Breast epithelium (tissue), 4 donors: ENCODE results near the gene CDH13. TPM values are rescaled to one million over a fixed set of nuclear protein-coding genes. Genes with fewer than 3 reads are reported as not detected.

Experiments
- DNase-seq, 2 donors: peaks; one replicate each; pipeline ENCODE4 v3.0.0-alpha.2; 2019; ENCODE audit warnings: low spot score in 2 of 2
- H3K27ac ChIP-seq, 2 donors: fragments of 200-600 bp; sonication (generic) in 1 of 2; one replicate each; pipeline ENCODE4 v1.5.1; 2016 to 2019; ENCODE audit warnings: mild to moderate bottlenecking in 1 of 2
- H3K27me3 ChIP-seq, 2 donors: fragments of 200-600 bp; sonication (generic) in 1 of 2; one replicate each; pipeline versions ENCODE4 v1.5.1 to v1.6.0; 2017 to 2019; ENCODE audit warnings: control low read depth in 1 of 2, mild to moderate bottlenecking in 1 of 2
- H3K36me3 ChIP-seq: fragments of 200-600 bp; one replicate; pipeline ENCODE4 v1.5.1; 2019
- H3K4me1 ChIP-seq, 2 donors: fragments of 200-600 bp; sonication (generic); one replicate each; pipeline ENCODE4 v1.5.1; 2016 to 2019; ENCODE audit warnings: control low read depth in 1 of 2
- H3K4me3 ChIP-seq, 3 donors: fragments of 200-600 bp; sonication (generic); 1 replicate in 2 of 3; 2 replicates in 1 of 3; pipeline ENCODE4 v1.5.1; 2016 to 2019; ENCODE audit warnings: mild to moderate bottlenecking in 3 of 3, moderate library complexity in 2 of 3
- H3K9me3 ChIP-seq, 2 donors: fragments of 200-600 bp; sonication (generic) in 1 of 2; one replicate each; pipeline ENCODE4 v1.5.1; 2016 to 2019; ENCODE audit warnings: control low read depth in 1 of 2
- CTCF ChIP-seq, 3 donors: fragments of 450-650 bp; IDR thresholded peaks; one replicate each; pipeline ENCODE4 v1.5.1; 2016 to 2017; ENCODE audit warnings: antibody characterized with exemption in 3 of 3, mild to moderate bottlenecking in 3 of 3, moderate library complexity in 3 of 3
- POLR2A ChIP-seq: fragments of 450-650 bp; IDR thresholded peaks from one replicate; pipeline ENCODE4 v1.6.1; 2016; ENCODE audit warnings: antibody characterized with exemption, mild to moderate bottlenecking, moderate library complexity
- POLR2AphosphoS5 ChIP-seq, 3 donors: sonication (generic); formaldehyde crosslinking; IDR thresholded peaks; one replicate each; pipeline ENCODE4 v1.6.1; 2017; ENCODE audit warnings: antibody characterized with exemption in 3 of 3
- intact Hi-C: fragments of 100-400 bp; cut with DNase I; formaldehyde crosslinking; loops from one replicate; pipeline ENCODE4 v1.15.1; 2023; ENCODE audit warnings: low total_unique reads
- total RNA-seq, 3 donors: library from RNA; depleted of rRNA; stranded (reverse); fragments of >200 nt; gene quantifications; one replicate each; pipeline ENCODE4 v1.1.0, GENCODE V29; 2016

CDH13 gene
- total RNA-seq, 3 donors from 2014 or later: 6.0 to 13.1 (median 11.5) TPM

DNA sequence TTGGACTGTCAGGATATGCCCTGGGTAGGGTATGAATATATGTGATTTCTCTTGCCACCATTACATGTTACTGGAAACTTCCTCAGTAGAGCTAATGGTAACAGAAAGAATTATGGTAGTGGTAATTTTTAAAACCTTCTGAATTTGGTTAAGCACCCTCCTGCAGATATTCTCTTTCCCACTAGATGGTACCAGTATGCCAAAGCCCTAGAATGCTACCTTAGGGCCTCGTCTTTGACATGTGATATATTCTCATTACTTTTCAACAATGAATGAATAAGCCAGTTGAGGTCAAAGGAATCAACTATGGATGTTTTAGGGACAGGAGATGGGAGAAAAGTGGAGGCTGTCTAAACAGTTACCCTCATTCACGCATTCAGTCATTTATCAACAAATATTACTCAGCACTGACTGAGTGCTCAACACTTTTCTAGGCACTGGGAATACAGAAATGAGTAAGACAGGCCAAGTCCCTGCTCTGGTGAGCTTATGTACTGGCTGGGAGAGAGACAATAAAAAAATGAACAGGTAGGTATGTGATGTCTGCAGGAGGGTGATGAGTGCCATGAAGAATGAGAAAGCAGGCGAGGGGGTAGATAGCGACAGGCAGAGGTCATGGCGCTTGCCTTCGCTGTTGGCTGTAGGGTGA lies 14.7 kb downstream of the CDH13 start:
- intact Hi-C loops: no loop called here
- H3K36me3 ChIP-seq: no peaks in the 10 kb centered on the region
- DNase-seq: no peak
- no peaks in the 10 kb centered on the region for H3K27me3 ChIP-seq
- TF ChIP-seq POLR2AphosphoS5 (IDR thresholded peaks at IDR 0.05): no peak
- no peak for TF ChIP-seq CTCF (IDR thresholded peaks at IDR 0.05)
- no peak for TF ChIP-seq POLR2A
- H3K27ac ChIP-seq: no peak overlapping the region
- no peaks in the 10 kb centered on the region for H3K9me3 ChIP-seq
- no peak overlapping the region for H3K4me3 ChIP-seq
- no peaks in the 10 kb centered on the region for H3K4me1 ChIP-seq

DNA sequence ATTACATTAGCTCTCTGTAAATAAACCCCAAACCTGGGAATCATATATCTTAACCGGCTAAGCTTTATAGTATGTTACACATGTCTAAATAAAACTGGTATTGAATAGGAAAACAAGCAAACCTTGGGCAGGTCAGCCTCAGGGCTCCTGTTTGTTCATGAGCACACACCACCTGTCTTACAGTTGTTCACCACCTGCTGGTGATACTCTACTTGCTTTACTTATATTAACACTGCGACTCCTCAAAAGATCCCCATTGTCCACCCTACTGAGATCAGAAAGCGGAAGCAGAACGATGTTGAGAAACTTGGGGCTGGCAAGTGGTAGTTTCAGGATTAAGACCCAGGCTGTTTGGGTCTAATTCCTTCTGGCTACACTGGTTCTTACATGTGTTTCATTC lies 16.4 kb downstream of the CDH13 start:
- Histone ChIP-seq H3K9me3 (no peaks in the 10 kb centered on the region), H3K27ac (no peak overlapping the region), H3K4me1 (no peaks in the 10 kb centered on the region), H3K36me3 (no peaks in the 10 kb centered on the region), H3K4me3 (no peak overlapping the region), H3K27me3 (no peaks in the 10 kb centered on the region)
- TF ChIP-seq POLR2A (no peak), POLR2AphosphoS5 (IDR thresholded peaks at IDR 0.05) (no peak), CTCF (IDR thresholded peaks at IDR 0.05) (no peak)
- no peak for DNase-seq
- intact Hi-C loops: no loop called here

DNA sequence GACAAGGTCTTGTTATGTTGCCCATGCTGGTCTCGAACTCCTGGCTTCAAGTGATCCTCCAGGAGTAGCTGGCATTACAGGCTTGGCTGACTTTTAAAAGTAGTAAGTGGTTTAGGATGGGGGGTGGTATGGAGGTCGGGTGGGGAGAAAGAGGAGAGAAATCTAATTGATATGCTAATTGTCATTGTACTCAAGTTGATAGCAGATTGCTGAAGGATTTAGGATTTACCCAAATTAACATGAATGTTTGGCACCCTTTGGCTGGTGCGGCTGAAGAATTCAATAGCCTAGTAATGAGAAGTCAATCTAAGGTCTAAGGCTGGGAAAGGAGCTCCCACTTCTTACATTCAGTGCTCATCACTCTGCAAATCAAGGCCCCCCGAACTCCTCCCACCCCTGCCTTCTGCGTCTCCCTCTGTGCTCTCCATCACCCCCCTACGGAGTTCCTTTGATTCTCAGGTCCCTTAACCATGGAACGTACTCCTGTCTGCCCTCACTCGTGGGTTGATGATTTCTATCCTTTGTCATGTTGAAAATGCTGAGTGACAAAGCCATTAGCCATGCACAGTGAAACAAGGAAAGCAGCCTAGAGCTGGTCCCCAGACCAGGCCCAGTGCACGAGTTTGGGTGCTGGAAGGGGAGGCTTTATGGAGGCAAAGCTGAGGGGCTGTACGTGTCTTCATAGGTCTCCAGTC lies 17.3 kb downstream of the CDH13 start:
- Histone ChIP-seq H3K4me3 (no peak overlapping the region), H3K4me1 (no peaks in the 10 kb centered on the region), H3K36me3 (no peaks in the 10 kb centered on the region), H3K27me3 (no peaks in the 10 kb centered on the region), H3K27ac (no peak overlapping the region), H3K9me3 (no peaks in the 10 kb centered on the region)
- no peak for DNase-seq
- TF ChIP-seq POLR2A (no peak), POLR2AphosphoS5 (IDR thresholded peaks at IDR 0.05) (no peak), CTCF (IDR thresholded peaks at IDR 0.05) (no peak)
- intact Hi-C loops: no loop called here

GRCh38 chr16:82646504-82646903 lies 19.7 kb downstream of the CDH13 start:
- Histone ChIP-seq H3K27ac (no peak overlapping the region), H3K4me1 (no peaks in the 10 kb centered on the region), H3K9me3 (no peaks in the 10 kb centered on the region), H3K4me3 (no peak overlapping the region), H3K36me3 (no peaks in the 10 kb centered on the region), H3K27me3 (no peaks in the 10 kb centered on the region)
- DNase-seq: no peak
- no peak for TF ChIP-seq POLR2AphosphoS5 (IDR thresholded peaks at IDR 0.05)
- TF ChIP-seq CTCF (IDR thresholded peaks at IDR 0.05): no peak
- no peak for TF ChIP-seq POLR2A
- intact Hi-C loops: no loop called here

DNA sequence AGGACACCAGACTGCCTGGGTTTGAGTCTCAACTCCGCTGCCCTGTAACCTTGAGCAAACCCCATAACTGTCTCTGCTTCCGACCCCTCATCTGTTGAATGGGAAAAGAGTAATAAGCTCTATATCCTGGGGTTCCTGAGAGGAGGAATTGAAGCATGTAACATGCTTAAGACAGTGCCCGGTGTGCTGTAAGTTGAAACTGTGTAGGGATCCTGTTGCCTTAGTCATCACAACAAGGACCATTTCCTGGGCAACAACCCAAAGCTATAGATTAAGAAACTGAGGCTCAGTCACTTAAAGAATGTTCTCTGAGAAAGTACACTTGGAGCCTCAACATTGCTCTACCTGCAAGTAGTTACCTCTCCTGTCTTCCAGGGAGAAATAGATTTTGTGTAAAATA lies 23.0 kb downstream of the CDH13 start:
- Histone ChIP-seq H3K27me3 (no peaks in the 10 kb centered on the region), H3K4me3 (no peak overlapping the region), H3K27ac (no peak overlapping the region), H3K9me3 (no peaks in the 10 kb centered on the region), H3K4me1 (peaks cover 0 to 8% of the 10 kb centered on the region in 2 donors), H3K36me3 (no peaks in the 10 kb centered on the region)
- intact Hi-C loops: no loop called here
- TF ChIP-seq CTCF (IDR thresholded peaks at IDR 0.05) (no peak), POLR2A (no peak), POLR2AphosphoS5 (IDR thresholded peaks at IDR 0.05) (no peak)
- no peak for DNase-seq
